ENCODE results near the gene OR2V1.
"Not testable (repeated sequence)": the region's sequence is repeated elsewhere in the genome, so short reads cannot be mapped to it uniquely, and the experiment has no call there.

OR2V1 gene

DNA sequence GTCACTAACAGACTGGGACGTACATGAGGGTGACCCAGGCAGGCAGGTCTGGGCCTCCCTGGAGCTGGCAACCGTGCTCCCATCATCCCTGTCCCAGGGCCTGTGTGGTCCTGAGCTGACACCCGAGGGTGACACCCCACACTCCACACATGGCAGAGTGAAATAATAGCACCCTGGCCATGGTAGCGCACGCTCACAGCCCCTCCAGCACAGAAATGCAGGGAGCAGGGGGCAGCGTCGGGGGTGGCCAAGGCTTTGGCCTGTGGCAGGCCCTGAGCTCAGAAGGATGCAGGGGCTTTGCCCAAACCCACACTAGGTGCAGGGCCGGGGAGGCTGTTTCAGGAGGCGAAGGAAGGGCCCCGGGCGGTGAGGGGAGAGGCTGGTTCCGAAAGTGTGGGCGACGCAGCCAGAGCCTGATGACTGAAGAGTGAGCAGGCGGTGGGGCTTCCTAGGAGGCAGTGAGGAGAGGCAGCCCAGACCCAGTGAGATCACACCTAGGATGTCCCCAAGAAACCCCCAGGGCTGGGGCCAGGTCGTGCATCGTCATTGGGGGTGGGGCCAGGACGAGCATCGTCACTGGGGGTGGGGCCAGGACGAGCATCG is 29.3 kb upstream of the OR2V1 start:
- peak; percentile 51 to 64 for DNase-seq (ENCODE audit: low read depth in 2 of 2, low spot score in 1 of 2)

DNA sequence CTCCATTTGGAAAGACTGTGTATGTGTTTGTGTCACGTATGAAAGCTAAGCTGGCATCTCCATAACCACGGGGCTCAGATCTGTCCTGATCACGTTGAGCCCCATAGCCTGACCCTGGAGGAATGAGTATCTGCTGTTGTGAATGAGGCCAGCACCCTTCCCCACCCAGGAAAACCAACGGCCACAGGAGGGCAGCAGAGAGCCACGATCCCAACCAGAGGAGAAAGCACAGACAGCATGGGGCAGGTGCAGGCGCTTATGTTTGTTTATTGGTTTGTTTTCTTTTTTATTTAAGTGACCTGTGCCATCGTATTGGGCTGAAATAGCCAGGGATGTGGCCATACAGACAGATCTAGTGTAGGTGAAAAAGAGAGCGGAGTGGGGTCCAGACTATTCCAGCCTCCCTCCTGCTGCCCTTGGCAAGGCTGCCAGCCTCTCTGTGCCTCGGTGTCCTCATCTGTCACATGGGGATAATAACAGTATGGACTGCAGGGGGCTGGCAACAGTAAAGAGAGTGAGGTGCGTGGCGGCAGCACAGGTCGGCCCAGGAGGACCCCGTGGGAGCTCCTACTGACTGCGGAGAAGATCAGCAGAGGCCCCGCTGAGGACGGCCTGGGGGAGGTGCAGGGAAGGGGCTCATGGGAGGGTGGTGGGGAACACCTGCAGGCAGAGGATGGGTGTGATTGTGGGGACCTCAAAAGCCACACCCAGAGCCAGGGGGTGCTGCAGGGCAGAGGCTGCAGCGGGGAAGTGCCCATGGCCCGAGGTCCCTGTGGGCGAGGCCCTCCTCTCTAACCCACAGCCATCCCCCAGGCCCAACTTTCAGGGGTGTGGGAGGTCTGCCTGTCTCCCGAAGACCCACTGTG is 28.6 kb upstream of the OR2V1 start:
- DNase-seq (ENCODE audit: low read depth in 2 of 2, low spot score in 1 of 2), result peak; percentile 70 to 98

GRCh38 chr5:181158869-181159268 is 27.9 kb upstream of the OR2V1 start:
- no peak for DNase-seq (ENCODE audit: low read depth in 2 of 2, low spot score in 1 of 2)

- no peak for DNase-seq (ENCODE audit: low read depth in 2 of 2, low spot score in 1 of 2)
Observed at GRCh38 chr5:181156758-181157157, 25.8 kb upstream of the OR2V1 start.

- DNase-seq (ENCODE audit: low read depth in 2 of 2, low spot score in 1 of 2), result no peak
Observed at GRCh38 chr5:181153814-181154213, 22.8 kb upstream of the OR2V1 start.

- DNase-seq (ENCODE audit: low read depth in 2 of 2, low spot score in 1 of 2), result no peak
Observed at GRCh38 chr5:181152406-181152805, 21.4 kb upstream of the OR2V1 start.

GRCh38 chr5:181151146-181151545 is 20.2 kb upstream of the OR2V1 start:
- no peak for DNase-seq (ENCODE audit: low read depth in 2 of 2, low spot score in 1 of 2)

DNA sequence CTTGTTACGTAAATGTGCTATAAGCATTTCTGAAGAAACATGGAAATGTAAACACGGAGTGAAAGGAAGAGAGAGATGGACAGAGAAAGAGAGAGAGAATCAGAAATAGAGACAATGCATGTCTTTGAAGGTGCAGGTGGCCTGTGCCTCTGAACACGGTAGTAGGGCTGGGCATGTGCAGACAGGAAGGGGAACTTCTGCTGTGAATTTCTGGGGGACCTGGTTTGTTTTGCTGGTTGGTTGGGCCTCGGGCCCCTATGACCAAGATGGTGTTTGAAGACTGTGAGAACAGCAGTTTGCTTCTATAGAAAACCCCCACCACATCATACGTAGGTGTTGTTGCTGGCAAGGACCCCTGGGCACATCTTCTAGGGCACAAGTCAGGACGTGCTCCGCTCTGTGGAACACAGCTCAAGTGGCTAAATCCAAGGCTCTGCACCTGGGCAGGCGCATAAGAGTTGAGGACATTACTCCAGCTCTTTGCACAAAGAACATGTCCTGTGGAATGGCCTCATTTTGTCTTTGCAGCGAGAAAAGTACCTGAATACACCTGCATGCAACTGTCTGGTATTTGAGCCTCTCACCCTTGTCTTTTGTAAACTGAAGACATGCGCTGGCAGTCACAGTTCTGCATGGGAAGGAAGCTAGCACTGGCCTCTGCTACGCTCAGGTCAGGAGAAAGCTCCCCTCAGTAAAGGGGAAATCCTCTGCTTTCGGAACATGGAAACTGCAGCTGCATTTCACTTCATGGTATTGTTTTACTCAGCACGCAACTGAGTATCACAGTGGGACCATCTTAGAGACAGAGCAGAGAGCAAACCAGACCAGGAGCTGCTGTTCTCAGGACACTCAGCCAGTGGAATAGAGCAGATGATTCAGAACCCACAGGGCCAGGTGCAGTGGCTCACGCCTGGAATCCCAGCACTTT is 19.1 kb upstream of the OR2V1 start:
- DNase-seq (ENCODE audit: low read depth in 2 of 2, low spot score in 1 of 2), result no peak

GRCh38 chr5:181149355-181149754 is 18.4 kb upstream of the OR2V1 start:
- no peak for DNase-seq (ENCODE audit: low read depth in 2 of 2, low spot score in 1 of 2)

- DNase-seq (ENCODE audit: low read depth in 2 of 2, low spot score in 1 of 2), result not testable (repeated sequence)
Observed at GRCh38 chr5:181146927-181147636, 16.1 kb upstream of the OR2V1 start, which contains the start of gene OR2V2. Gene OR2V2, plus strand, starts transcription at chr5:181147586. Its CDS starts 7,357 bp downstream, at chr5:181154943.

DNA sequence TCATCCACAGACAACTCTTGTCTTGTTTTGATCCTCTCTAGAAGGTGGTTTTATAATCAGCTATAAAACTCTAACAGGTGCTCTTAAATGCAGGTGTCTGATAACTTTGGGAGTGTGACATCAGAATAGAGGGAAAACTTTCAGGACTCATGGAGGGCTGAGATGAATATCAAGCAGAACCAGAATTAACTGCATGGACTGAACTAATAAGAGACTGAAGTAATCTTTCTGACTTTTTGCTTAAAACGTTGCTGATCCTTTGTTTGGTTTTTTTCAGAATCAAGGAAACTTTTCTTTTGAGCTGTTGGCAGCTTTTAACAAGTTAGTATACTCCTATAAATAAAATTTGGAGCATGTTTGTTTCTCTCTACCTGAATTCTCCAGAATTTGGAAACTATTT is 14.2 kb upstream of the OR2V1 start:
- DNase-seq (ENCODE audit: low read depth in 2 of 2, low spot score in 1 of 2), result no peak

- no peak for DNase-seq (ENCODE audit: low read depth in 2 of 2, low spot score in 1 of 2)
Observed at GRCh38 chr5:181142054-181142453, 11.1 kb upstream of the OR2V1 start.

DNA sequence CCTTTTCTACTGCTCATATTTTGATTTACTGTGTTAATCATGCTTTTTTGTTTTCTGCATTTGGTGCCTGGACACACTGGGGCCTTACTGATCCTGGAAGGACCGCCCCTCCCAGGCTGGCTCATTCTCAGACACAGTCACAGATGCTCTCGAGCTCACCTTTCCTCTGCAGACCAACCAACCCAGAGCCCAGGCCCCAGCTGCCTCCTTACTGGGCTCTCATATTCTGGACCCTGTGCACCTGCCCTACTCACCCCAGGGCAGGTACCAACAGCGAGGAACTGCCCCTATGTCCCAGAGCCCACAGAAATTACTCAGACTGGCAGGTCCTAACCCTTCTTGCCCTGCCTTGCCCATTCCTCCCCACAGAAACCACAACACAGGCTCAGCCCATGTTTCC is 9.8 kb upstream of the OR2V1 start:
- no peak for DNase-seq (ENCODE audit: low read depth in 2 of 2, low spot score in 1 of 2)

DNA sequence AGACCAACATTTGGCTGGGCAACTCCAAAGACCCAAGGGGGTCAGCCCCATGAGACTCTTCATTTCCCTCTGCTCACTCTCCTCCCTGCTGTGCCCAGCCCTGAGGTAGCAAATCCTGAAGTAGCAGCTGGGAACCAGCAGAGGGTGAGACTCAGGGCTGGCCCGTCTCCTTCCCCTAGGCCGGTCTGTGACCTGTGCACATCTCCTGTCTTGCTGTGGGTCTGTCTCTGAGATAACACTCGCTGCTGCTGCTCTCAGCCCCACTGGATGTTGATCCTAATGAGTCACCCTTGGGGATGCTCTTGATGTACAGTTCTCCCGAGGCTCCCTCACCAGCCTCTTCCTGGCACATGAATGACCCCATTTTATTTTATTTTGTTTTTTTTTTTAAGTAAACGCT is 7.3 kb upstream of the OR2V1 start:
- DNase-seq (ENCODE audit: low read depth in 2 of 2, low spot score in 1 of 2), result no peak

- no peak for DNase-seq (ENCODE audit: low read depth in 2 of 2, low spot score in 1 of 2)
Observed at GRCh38 chr5:181136361-181136955, 5.5 kb upstream of the OR2V1 start.

- DNase-seq (ENCODE audit: low read depth in 2 of 2, low spot score in 1 of 2), result no peak
Observed at GRCh38 chr5:181134259-181134658, 3.3 kb upstream of the OR2V1 start.

GRCh38 chr5:181133610-181134231 is 2.8 kb upstream of the OR2V1 start:
- DNase-seq (ENCODE audit: low read depth in 2 of 2, low spot score in 1 of 2), result no peak

DNA sequence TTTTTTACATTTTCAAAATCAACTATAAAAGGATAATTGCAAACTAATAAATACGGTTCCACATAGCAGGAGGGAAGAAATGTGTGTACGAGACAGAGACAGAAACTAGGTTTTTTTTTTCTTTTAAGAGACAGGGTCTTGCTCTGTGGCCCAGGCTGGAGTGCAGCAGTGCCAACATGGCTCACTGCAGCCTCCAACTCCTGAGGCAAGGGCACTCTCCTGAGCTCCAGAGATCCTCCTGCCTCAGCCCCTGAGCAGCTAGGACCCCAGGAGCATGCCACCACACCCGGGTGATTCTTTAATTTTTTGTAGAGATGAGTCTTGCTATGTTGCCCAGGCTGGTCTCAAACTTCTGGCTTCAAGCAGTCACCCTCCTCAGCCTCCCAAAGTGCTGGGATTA is 2.1 kb upstream of the OR2V1 start:
- no peak for DNase-seq (ENCODE audit: low read depth in 2 of 2, low spot score in 1 of 2)

GRCh38 chr5:181131514-181131913 is 545 bp upstream of the OR2V1 start:
- no peak for DNase-seq (ENCODE audit: low read depth in 2 of 2, low spot score in 1 of 2)

DNA sequence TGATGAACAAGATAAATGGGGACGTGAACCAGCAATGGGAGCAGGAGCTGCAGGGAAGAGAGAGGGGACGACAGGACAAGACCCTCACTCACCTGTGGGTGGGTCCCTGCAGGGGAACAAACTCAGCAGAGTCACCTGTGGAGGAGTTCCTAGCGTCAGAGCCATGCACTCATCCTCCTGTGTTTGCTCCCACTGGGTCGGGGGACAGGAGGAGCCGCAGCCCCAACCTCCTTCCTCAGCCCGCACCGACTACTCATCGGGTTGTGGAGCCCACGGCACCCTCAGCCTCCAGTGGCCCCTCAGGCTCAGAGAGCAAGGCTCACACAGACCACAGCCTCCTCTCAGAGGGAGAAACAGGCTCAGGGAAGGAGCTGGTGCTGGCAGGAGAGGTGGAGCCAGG is 888 bp downstream of the OR2V1 start:
- not testable (repeated sequence) for DNase-seq (ENCODE audit: low read depth in 2 of 2, low spot score in 1 of 2)
